ENCODE measurements around the gene MPRIP. TPM values are rescaled to one million over a fixed set of nuclear protein-coding genes. Genes with fewer than 3 reads are reported as not detected.
A peak's percentile ranks its signal among the peaks of the same experiment; 100 is the strongest.

Gene MPRIP
- polyA plus RNA-seq, 1 of the 3 experiments (the other 2 are of a cell fraction) = 64.4 TPM

DNA sequence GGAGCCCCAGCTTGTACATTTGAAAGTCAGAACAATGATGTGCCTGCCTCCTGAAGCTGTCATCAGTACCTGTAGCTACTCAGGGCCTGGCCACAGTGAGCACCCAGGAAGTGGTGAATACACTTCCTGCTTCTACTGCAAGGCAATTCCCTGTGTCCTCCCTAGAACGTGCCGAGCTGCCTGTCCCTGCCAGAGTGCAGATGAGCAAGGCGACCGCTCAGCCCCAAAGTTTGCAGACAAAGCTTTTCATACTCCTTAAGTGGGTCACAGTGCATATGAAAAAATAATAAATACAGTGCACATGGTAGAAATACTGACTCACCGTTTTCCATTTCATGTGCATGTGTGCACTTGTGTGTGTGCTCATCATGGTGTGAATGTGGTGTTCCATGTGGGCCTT is 77.3 kb downstream of the MPRIP start (continued):
- TF ChIP-seq TEAD4 (IDR thresholded peaks at IDR 0.05; ENCODE audit: borderline replicate concordance, insufficient read depth) (no peak), NRF1 (IDR thresholded peaks at IDR 0.05; ENCODE audit: low read depth, low read length) (no peak), CHD2 (IDR thresholded peaks at IDR 0.05; ENCODE audit: low read length, partially characterized antibody) (no peak), MEF2A (IDR thresholded peaks at IDR 0.05; ENCODE audit: borderline replicate concordance, low read depth) (no peak), SMC3 (IDR thresholded peaks at IDR 0.05; ENCODE audit: low read depth, low read length) (no peak), FOSL2 (IDR thresholded peaks at IDR 0.05; ENCODE audit: borderline replicate concordance, low read depth) (no peak), USF1 (IDR thresholded peaks at IDR 0.05; ENCODE audit: borderline replicate concordance, low read depth) (no peak), NFIC (IDR thresholded peaks at IDR 0.05; ENCODE audit: borderline replicate concordance) (no peak)

DNA sequence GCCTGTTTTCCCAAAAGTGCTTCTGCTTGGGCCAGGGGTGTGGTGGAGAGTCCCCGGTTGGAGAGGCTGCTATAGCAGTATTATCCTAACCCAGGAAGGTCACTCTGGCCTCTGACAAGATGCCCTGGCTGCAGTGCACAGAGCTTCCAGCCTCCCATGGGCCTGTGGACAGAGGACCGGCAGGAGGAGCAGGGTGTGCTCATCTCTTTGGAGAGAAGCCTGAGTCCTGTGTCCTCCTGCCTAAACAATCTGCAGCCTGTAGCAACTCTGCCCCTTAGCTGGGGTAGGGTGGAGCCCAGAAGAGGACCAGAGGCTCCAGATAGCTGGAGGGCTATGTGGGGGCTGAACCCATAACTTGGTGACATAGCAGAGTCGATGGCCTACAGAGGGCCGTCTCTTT is 78.0 kb downstream of the MPRIP start:
- Histone ChIP-seq H3K4me1 (ENCODE audit: control insufficient read depth in 1 of 2, insufficient read depth in 2 of 2, low read depth in 1 of 2, low read length in 1 of 2) (peaks cover 0 to 29% of the 10 kb centered on the region in 2 experiments; a peak in 1 of 4 replicates), H4K20me1 (ENCODE audit: insufficient read depth) (peaks cover 95% of the 10 kb centered on the region), H3K9me2 (no peaks in the 10 kb centered on the region), H3K36me3 (replicated peaks in 1 of 2; ENCODE audit: control insufficient read depth in 1 of 2, insufficient read depth in 2 of 2, low read length in 1 of 2) (no peaks in the 10 kb centered on the region), H3K4me3 (ENCODE audit: low read depth in 2 of 2, low read length in 1 of 2) (no peak overlapping the region), H3K79me2 (ENCODE audit: insufficient read depth) (peaks cover 100% of the 10 kb centered on the region), H3K27ac (ENCODE audit: low read depth in 2 of 2, low read length in 1 of 2) (peak overlapping the region in 1 of 2 experiments; percentile 43; a peak in 1 of 4 replicates), H3K27me3 (ENCODE audit: insufficient read depth) (no peaks in the 10 kb centered on the region), H2AFZ (ENCODE audit: low read depth) (no peak overlapping the region), H3K9ac (no peak overlapping the region), H3K4me2 (no peak overlapping the region), H3F3A (replicated peaks; ENCODE audit: insufficient read depth) (peaks cover 8% of the 10 kb centered on the region), H3K9me3 (no peaks in the 10 kb centered on the region)
- CTCF ChIA-PET = interaction anchor here (1.0 to 1.2 kb wide), 2 partner anchors 24 to 119 kb away, joined by 3 to 4 read pairs; no protein-coding TSS in a partner anchor
- TF ChIP-seq, protein P1, sequence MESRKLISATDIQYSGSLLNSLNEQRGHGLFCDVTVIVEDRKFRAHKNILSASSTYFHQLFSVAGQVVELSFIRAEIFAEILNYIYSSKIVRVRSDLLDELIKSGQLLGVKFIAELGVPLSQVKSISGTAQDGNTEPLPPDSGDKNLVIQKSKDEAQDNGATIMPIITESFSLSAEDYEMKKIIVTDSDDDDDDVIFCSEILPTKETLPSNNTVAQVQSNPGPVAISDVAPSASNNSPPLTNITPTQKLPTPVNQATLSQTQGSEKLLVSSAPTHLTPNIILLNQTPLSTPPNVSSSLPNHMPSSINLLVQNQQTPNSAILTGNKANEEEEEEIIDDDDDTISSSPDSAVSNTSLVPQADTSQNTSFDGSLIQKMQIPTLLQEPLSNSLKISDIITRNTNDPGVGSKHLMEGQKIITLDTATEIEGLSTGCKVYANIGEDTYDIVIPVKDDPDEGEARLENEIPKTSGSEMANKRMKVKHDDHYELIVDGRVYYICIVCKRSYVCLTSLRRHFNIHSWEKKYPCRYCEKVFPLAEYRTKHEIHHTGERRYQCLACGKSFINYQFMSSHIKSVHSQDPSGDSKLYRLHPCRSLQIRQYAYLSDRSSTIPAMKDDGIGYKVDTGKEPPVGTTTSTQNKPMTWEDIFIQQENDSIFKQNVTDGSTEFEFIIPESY (IDR thresholded peaks at IDR 0.05; ENCODE audit: borderline replicate concordance, low read depth) = no peak
- TF ChIP-seq YY1 (IDR thresholded peaks at IDR 0.05; ENCODE audit: low read depth) (no peak), SIN3A (IDR thresholded peaks at IDR 0.05; ENCODE audit: borderline replicate concordance, low read depth, low read length) (no peak), RXRA (IDR thresholded peaks at IDR 0.05; ENCODE audit: borderline replicate concordance, low read depth) (no peak), ELF1 (IDR thresholded peaks at IDR 0.05) (no peak), MEF2A (IDR thresholded peaks at IDR 0.05; ENCODE audit: borderline replicate concordance, low read depth) (no peak), RCOR1 (IDR thresholded peaks at IDR 0.05; ENCODE audit: low read length) (no peak), IRF3 (IDR thresholded peaks at IDR 0.05; ENCODE audit: low read depth, low read length) (no peak), TCF12 (IDR thresholded peaks at IDR 0.05) (no peak), EP300 (IDR thresholded peaks at IDR 0.05; ENCODE audit: borderline replicate concordance in 1 of 2, low read depth in 1 of 2, low read length in 1 of 2) (no peak), FOXM1 (IDR thresholded peaks at IDR 0.05; ENCODE audit: low read depth) (no peak), FOXJ3 (CRISPR knock-in tag; IDR thresholded peaks at IDR 0.05) (no peak), RFX5 (IDR thresholded peaks at IDR 0.05; ENCODE audit: low read length) (no peak), MXI1 (IDR thresholded peaks at IDR 0.05; ENCODE audit: low read depth, low read length) (no peak), RAD21 (IDR thresholded peaks at IDR 0.05; ENCODE audit: low read length) (no peak), CHD2 (IDR thresholded peaks at IDR 0.05; ENCODE audit: low read length, partially characterized antibody) (no peak)
- TF ChIP-seq, protein P2, sequence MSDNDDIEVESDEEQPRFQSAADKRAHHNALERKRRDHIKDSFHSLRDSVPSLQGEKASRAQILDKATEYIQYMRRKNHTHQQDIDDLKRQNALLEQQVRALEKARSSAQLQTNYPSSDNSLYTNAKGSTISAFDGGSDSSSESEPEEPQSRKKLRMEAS (IDR thresholded peaks at IDR 0.05; ENCODE audit: low read depth) = no peak
- TF ChIP-seq, protein P3, sequence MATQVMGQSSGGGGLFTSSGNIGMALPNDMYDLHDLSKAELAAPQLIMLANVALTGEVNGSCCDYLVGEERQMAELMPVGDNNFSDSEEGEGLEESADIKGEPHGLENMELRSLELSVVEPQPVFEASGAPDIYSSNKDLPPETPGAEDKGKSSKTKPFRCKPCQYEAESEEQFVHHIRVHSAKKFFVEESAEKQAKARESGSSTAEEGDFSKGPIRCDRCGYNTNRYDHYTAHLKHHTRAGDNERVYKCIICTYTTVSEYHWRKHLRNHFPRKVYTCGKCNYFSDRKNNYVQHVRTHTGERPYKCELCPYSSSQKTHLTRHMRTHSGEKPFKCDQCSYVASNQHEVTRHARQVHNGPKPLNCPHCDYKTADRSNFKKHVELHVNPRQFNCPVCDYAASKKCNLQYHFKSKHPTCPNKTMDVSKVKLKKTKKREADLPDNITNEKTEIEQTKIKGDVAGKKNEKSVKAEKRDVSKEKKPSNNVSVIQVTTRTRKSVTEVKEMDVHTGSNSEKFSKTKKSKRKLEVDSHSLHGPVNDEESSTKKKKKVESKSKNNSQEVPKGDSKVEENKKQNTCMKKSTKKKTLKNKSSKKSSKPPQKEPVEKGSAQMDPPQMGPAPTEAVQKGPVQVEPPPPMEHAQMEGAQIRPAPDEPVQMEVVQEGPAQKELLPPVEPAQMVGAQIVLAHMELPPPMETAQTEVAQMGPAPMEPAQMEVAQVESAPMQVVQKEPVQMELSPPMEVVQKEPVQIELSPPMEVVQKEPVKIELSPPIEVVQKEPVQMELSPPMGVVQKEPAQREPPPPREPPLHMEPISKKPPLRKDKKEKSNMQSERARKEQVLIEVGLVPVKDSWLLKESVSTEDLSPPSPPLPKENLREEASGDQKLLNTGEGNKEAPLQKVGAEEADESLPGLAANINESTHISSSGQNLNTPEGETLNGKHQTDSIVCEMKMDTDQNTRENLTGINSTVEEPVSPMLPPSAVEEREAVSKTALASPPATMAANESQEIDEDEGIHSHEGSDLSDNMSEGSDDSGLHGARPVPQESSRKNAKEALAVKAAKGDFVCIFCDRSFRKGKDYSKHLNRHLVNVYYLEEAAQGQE (IDR thresholded peaks at IDR 0.05; ENCODE audit: low read depth, low read length) = no peak
- POLR2A ChIA-PET = interaction anchor here (1.0 kb wide), 1 partner anchor 12 kb away, joined by 3 read pairs; no protein-coding TSS in a partner anchor
- 85% methylated on average over 4 of the region's 4 CpGs for WGBS (ENCODE audit: low lambda C conversion rate)
- DNase-seq = no peak
